Stimulated activated CD8-positive, alpha-beta memory T cell treated with anti-CD3 and anti-CD28 coated beads, Interleukin-12 subunit alpha, Interleukin-12 subunit beta, amount 100 ng/mL, for 24 hours (primary cell): ENCODE data around the gene LSM4.

Experiments
- DNase-seq: peaks from one replicate; pipeline ENCODE4 v3.0.0-alpha.2; 2020; ENCODE audit errors: extremely low read depth

The LSM4 gene

GRCh38 chr19:18311502-18312091 is 11.3 kb downstream of the LSM4 start:
- no peak for DNase-seq

GRCh38 chr19:18310966-18311365 is 11.9 kb downstream of the LSM4 start:
- no peak for DNase-seq

DNA sequence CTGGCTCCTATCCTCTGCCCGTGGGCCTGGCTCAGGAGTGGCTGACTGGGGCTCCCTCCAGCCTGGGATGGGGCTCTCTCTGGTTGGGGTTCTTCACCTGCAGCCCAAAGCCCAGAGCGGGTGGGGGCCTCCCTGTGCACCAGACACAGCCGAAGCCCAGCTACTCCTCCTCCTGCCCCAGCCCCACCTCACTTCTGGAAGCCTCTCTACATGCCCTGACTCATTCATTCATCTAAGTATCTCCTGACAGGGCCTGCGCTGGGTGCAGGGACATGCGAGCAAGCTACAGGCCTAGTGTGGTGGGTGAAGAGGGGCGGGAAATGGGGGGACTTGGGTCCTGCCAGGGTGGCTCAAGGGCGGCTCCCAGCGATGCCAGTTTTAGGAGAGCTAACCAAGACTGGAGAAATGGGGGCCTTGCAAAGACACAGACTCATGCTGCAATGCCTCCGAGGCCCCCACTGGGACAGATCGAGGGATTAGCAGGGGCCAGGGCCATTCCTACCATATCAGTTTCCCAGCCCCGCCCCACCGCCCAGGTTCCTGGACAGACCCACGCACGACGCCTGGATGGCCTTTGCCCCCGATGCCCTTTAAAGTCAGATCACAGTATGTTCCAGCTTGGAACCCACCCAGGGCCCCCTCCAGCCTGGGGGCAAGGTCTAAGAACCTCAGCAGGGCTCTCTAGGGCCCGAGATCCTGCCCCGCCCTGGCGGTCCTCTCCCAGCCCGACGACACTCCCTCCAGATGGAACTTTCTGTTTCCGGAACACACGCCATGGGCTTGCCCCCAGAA is 12.6 kb downstream of the LSM4 start:
- no peak for DNase-seq

DNA sequence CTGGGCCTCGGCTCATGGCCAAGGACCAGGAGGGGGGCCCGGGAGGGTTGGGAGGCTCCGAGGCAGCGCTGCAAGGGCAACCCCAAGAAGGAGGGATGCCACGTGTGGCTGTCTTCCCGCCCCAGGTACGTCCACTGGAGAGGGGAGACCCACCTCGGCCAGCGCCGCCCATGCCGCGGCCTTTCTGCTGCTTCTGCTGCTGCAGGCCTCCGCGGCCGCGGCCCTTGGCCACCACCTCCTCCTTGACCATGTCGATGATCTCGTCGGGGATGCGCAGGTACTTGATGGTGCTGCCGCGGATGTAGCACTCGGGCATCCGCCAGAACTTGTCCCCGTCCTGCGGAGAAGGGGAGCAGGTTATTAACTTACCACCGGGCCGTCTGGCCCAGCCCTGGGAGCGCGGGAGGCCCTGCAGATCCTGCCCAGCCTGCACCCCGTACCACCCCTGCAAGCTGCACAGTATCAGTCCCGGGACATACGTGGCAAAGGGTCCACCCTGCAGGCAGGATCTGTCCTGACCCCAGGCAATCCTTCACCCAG is 13.3 kb downstream of the LSM4 start:
- DNase-seq: no peak

GRCh38 chr19:18308948-18309325 is 13.9 kb downstream of the LSM4 start:
- no peak for DNase-seq

GRCh38 chr19:18308051-18308947 is 14.6 kb downstream of the LSM4 start:
- DNase-seq: no peak

DNA sequence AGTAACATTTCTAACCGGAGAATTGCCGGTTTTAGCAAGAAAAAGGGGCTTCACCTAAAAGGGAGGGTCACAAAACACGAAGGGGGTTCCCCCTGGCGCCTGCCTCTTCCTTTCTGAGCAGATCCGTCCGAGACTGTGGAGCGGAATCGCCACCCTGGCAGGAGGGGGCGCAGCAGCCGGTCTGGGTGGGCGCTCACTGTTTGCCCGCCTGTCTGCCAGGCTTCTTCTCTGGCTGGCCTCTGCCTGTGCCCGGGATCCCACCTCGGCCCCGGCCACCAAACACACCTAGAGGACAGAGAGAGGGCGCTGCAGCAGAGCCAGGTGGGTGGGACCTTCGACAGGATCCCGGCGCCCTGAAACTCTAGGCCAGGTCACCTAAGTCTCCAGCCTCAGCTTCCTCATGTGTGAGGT is 15.6 kb downstream of the LSM4 start:
- no peak for DNase-seq

GRCh38 chr19:18306888-18307260 is 16.0 kb downstream of the LSM4 start:
- DNase-seq: no peak

DNA sequence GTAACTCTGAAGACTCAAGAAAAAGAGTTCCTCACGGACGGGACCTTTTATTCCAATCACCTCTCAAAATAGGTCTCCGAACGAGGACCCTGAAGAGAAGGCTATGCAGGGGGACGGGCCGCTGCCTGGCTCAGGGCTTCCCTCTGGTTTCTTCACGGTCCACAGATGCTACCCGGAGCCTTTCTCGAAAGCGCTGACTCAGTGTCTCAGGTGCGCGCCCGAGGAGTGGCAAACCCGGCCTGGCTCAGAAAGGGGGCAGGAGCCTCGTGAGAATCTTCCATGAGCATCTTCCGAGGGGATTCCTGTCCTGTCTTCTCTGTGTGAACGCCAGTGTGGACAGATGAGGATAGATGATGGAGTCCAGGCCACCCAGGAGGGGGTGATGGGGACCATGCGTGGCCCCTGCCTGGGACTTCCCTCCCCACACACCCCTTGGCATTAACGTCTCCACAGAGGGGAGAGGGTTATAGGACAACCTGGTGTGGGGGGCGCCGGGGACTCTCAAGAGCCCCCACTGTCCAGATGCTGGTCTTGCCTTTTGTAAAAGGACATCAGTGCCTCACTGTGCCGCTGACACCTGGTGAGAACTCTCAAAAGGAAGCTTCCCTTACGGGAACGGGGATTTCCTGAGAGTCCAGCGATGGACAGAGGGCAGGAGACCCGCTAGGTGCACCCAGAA is 16.5 kb downstream of the LSM4 start:
- no peak for DNase-seq

- no peak for DNase-seq
Measured at GRCh38 chr19:18304458-18305310, 18.2 kb downstream of the LSM4 start.

DNA sequence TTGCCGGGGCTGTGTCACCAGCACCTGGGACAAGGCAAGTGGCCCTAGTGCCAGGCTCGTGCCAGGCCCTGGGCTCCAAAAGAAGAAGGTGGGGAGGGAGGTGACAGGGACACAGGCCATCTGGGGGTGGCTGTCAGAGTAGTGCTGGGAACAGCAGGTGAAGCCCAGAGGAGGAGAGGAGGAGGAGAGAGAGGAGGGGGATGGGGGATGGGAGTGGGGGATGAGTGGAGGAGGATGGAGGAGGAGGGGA is 18.7 kb downstream of the LSM4 start:
- DNase-seq: no peak

DNA sequence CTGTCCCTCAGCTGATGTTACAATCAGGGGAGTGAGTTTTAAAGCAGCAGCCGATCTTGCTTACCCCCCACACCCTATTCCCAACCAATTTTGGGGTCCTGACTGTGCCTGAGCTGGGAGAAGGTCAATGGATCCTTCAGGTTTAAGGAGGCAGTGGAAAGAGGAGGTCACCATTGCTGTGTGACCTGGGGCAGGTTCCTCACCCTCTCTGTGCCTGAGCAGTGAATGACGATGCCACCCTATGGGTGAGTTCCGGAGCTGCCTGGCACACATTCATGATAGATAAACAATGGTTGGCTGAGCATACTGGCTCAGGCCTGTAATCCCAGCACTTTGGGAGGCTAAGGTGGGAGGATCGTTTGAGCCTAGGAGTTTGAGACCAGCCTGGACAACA is 21.2 kb downstream of the LSM4 start:
- DNase-seq: no peak

DNA sequence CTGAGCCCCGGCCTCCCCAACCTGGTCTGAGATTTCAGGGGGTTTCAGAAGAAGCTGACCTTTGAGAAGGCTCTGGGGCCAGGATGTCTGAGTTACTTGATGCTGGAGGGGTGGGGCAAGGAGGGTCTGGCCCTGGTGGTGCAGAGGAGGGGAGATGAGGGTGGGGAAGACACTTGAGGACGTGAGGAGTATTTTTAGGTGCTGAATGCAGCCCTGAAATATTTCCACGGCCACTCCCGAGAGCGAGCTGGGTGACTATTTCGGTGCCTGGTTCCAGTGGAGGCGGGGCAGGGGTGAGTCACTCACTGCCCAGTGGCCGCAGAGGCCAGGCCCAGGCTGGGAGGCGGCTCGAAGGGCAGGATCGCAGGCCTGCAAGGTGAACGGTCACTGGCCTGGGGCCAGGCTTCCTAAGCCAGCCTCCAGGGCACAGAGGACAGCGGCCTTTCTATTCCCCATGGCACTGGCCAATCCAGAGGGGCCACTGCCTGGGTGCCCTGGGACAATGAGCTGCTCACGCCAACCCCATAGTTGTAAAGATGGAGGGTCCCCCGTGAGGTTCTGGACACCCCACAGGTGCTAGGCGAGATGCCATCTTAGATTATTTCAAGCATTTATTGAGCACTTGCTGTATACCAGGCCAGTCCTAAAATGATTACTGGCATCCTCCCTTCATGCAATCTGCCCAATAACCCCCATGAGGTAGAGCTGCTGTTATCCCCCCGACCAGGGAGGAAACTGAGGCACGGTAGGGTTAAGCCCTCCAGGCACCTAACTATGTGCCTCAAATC is 21.8 kb downstream of the LSM4 start:
- no peak for DNase-seq

GRCh38 chr19:18299654-18300053 is 23.2 kb downstream of the LSM4 start:
- no peak for DNase-seq

DNA sequence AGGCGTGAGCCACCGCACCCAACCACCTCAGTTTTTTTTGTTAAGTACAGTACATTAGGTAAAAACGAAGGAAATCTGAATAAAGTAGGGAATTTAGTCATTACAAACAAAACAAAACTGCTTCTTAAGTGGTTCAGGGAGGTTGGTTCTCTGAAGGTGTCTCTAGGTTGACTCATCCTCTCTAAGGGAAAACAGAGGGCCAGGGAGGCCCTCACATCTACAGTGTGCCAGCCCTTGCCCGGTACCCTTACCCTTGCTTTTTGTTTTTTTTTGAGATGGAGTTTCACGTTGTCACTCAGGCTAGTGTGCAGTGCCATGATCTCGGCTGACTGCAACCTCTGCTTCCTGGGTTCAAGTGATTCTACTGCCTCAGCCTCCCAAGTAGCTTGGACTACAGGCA is 24.3 kb downstream of the LSM4 start:
- DNase-seq: no peak

DNA sequence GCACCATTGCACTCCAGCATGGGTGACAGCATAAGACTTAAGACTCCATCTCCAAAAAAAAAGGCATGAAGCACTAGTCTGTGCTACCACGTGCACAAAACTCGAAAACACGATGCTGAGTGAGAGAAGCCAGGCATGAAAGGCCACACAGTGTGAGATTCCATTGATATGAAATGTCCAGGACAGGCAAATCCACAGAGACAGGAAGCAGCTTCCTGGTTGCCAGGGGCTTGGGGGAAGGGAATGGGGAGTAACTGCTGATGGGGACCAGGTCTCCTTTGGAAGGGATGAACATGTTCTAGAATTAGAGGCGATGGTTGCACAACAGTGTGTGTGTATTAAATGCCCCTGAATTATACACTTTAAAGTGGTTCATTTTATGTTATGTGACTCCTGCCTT is 25.6 kb downstream of the LSM4 start:
- no peak for DNase-seq

- DNase-seq: no peak
Measured at GRCh38 chr19:18295034-18295451, 27.8 kb downstream of the LSM4 start.

DNA sequence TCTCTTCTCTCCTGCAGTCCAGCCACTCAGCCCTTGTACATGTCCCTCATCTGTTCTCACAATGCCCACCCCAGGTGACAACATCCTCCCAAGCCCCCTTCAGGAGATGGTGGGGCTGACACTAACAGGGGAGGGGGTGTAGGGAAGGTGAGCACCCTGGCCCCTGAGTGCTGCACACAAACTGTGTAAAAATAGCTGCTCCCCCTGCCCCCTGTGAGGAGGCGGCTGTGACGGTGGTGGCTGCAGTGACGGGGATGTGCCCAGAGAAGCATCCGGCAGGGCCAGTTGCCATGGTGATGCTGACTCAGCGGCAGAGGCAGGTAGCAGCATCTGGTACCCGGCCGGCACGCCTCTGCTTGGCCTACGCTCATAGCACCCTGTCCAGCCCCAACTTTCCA is 28.4 kb downstream of the LSM4 start:
- DNase-seq: no peak

- DNase-seq: no peak
Measured at GRCh38 chr19:18293642-18294466, 29.0 kb downstream of the LSM4 start.
